Tibial nerve (tissue), 4 donors: ENCODE data around the gene RPRD1B. TPM values are rescaled to one million over a fixed set of nuclear protein-coding genes. Genes with fewer than 3 reads are reported as not detected.
"Not testable (repeated sequence)": the region's sequence is repeated elsewhere in the genome, so short reads cannot be mapped to it uniquely, and the experiment has no call there.

Experiments used
- DNase-seq, 2 donors: peaks; one replicate each; pipeline ENCODE4 v3.0.0-alpha.2; 2019; ENCODE audit warnings: low spot score in 2 of 2
- H3K27ac ChIP-seq, 4 donors: fragments of 200-600 bp; sonication (generic) in 3 of 4; one replicate each; pipeline ENCODE4 v1.5.1; 2017 to 2019; ENCODE audit warnings: mild to moderate bottlenecking in 1 of 4
- H3K27me3 ChIP-seq, 2 donors: fragments of 200-600 bp; sonication (generic) in 1 of 2; one replicate each; pipeline versions ENCODE4 v1.5.1 to v1.6.0; 2017 to 2019
- H3K36me3 ChIP-seq, 3 donors: fragments of 200-600 bp; sonication (generic); one replicate each; pipeline ENCODE4 v1.5.1; 2018 to 2019
- H3K4me1 ChIP-seq, 4 donors: fragments of 200-600 bp; sonication (generic) in 3 of 4; one replicate each; pipeline ENCODE4 v1.5.1; 2017 to 2019
- H3K4me3 ChIP-seq, 4 donors: fragments of 200-600 bp; sonication (generic) in 3 of 4; one replicate each; pipeline ENCODE4 v1.5.1; 2017 to 2019; ENCODE audit warnings: mild to moderate bottlenecking in 1 of 4, moderate library complexity in 1 of 4
- H3K9me3 ChIP-seq, 4 donors: fragments of 200-600 bp; sonication (generic) in 3 of 4; one replicate each; pipeline ENCODE4 v1.5.1; 2017 to 2019
- CTCF ChIP-seq, 5 experiments: fragments of 200-600 bp in 3 of 5; fragments of 450-650 bp in 2 of 5; sonication (generic) in 3 of 5; IDR thresholded peaks; one replicate each; pipeline ENCODE4 v1.5.1; 2016 to 2019; ENCODE audit warnings: antibody characterized with exemption in 5 of 5, mild to moderate bottlenecking in 3 of 5, moderate library complexity in 2 of 5
- EP300 ChIP-seq, 2 donors: sonication (generic); formaldehyde crosslinking; IDR thresholded peaks; one replicate each; pipeline ENCODE4 v1.6.1; 2017; ENCODE audit warnings: antibody characterized with exemption in 2 of 2, mild to moderate bottlenecking in 1 of 2
- POLR2A ChIP-seq, 2 donors: fragments of 450-650 bp; IDR thresholded peaks; one replicate each; pipeline ENCODE4 v1.6.1; 2017; ENCODE audit warnings: antibody characterized with exemption in 2 of 2, mild to moderate bottlenecking in 2 of 2, moderate library complexity in 2 of 2
- WGBS, 2 donors: methylation state at CpG; one replicate each; pipeline ENCODE4 v1.1.5; 2018; 5-methylcytosine and 5-hydroxymethylcytosine counted together
- total RNA-seq, 4 donors: library from RNA; depleted of rRNA; stranded (reverse); fragments of >200 nt; gene quantifications; one replicate each; pipeline ENCODE4 v1.1.0, GENCODE V29; 2016

RPRD1B gene
- total RNA-seq, 4 donors from 2014 or later, result 28.5 to 36.3 (median 35.1) TPM

- WGBS, 2 donors, result 86 to 88% methylated on average over 5 of the region's 5 CpGs
- Histone ChIP-seq H3K36me3 (no peaks in the 10 kb centered on the region), H3K27me3 (no peaks in the 10 kb centered on the region), H3K9me3 (no peaks in the 10 kb centered on the region), H3K4me1 (peaks cover 0 to 30% (median 13%) of the 10 kb centered on the region in 4 donors), H3K4me3 (no peak overlapping the region), H3K27ac (no peak overlapping the region)
- TF ChIP-seq EP300 (IDR thresholded peaks at IDR 0.05) (no peak), CTCF (IDR thresholded peaks at IDR 0.05) (no peak), POLR2A (IDR thresholded peaks at IDR 0.05) (no peak)
- no peak for DNase-seq
Measured at GRCh38 chr20:38106461-38106860, 72.9 kb downstream of the RPRD1B start.

GRCh38 chr20:38107386-38107785 is 73.8 kb downstream of the RPRD1B start:
- H3K4me1 ChIP-seq, result peaks cover 0 to 30% (median 13%) of the 10 kb centered on the region in 4 donors
- H3K27ac ChIP-seq, H3K27me3 ChIP-seq, H3K36me3 ChIP-seq, H3K4me3 ChIP-seq, H3K9me3 ChIP-seq, DNase-seq: not testable (repeated sequence)
- WGBS, 2 donors, result 81 to 94% methylated on average over 1 of the region's 1 CpG

- not testable (repeated sequence) for H3K36me3 ChIP-seq, H3K9me3 ChIP-seq, DNase-seq, H3K27me3 ChIP-seq, H3K27ac ChIP-seq, H3K4me3 ChIP-seq
- whole genome bisulfite sequencing, 2 donors, result 85 to 87% methylated on average over 7 of the region's 7 CpGs
- H3K4me1 ChIP-seq, result peaks cover 0 to 30% (median 13%) of the 10 kb centered on the region in 4 donors
Measured at GRCh38 chr20:38107916-38108315, 74.4 kb downstream of the RPRD1B start.

- Histone ChIP-seq H3K36me3 (no peaks in the 10 kb centered on the region), H3K9me3 (no peaks in the 10 kb centered on the region), H3K27me3 (no peaks in the 10 kb centered on the region), H3K4me3 (no peak overlapping the region), H3K4me1 (peaks cover 0 to 30% (median 13%) of the 10 kb centered on the region in 4 donors), H3K27ac (peak overlapping the region in 2 of 4 donors; percentile 54 to 61)
- 70 to 78% methylated on average over 4 of the region's 4 CpGs for WGBS, 2 donors
- DNase-seq, result no peak
- TF ChIP-seq POLR2A (IDR thresholded peaks at IDR 0.05) (no peak), CTCF (IDR thresholded peaks at IDR 0.05) (no peak), EP300 (IDR thresholded peaks at IDR 0.05) (no peak)
Measured at GRCh38 chr20:38108438-38108985, 75.0 kb downstream of the RPRD1B start.

GRCh38 chr20:38108986-38109541 is 75.5 kb downstream of the RPRD1B start:
- Histone ChIP-seq H3K9me3 (no peaks in the 10 kb centered on the region), H3K27ac (peak overlapping the region in 3 of 4 donors; percentile 34 to 61 (median 54)), H3K4me1 (peaks cover 0 to 30% (median 13%) of the 10 kb centered on the region in 4 donors), H3K27me3 (no peaks in the 10 kb centered on the region), H3K36me3 (no peaks in the 10 kb centered on the region), H3K4me3 (no peak overlapping the region)
- peak in 1 of 2 donors; percentile 41 for DNase-seq
- WGBS, 2 donors, result 68 to 86% methylated on average over 3 of the region's 3 CpGs
- TF ChIP-seq EP300 (IDR thresholded peaks at IDR 0.05), result peak in 1 of 2 donors; percentile 66
- TF ChIP-seq CTCF (IDR thresholded peaks at IDR 0.05), result no peak

GRCh38 chr20:38109591-38110524 is 76.3 kb downstream of the RPRD1B start:
- peaks cover 0 to 30% (median 13%) of the 10 kb centered on the region in 4 donors for H3K4me1 ChIP-seq
- WGBS, 2 donors, result 49 to 58% methylated on average over 8 of the region's 8 CpGs
- no peaks in the 10 kb centered on the region for H3K27me3 ChIP-seq
- H3K27ac ChIP-seq, result peak overlapping the region in 2 of 4 donors; percentile 34 to 46
- DNase-seq, result peak in 1 of 2 donors; percentile 76
- TF ChIP-seq CTCF (IDR thresholded peaks at IDR 0.05) (no peak), EP300 (IDR thresholded peaks at IDR 0.05) (peak in 1 of 2 donors; percentile 89)
- no peak overlapping the region for H3K4me3 ChIP-seq
- H3K36me3 ChIP-seq, result no peaks in the 10 kb centered on the region
- no peaks in the 10 kb centered on the region for H3K9me3 ChIP-seq
